H9 (cell line): ENCODE results near the gene ASIC3. TPM values are rescaled to one million over a fixed set of nuclear protein-coding genes. Genes with fewer than 3 reads are reported as not detected.

Experiments
- DNase-seq: peaks from one replicate; pipeline ENCODE4 v3.0.0-alpha.2; 2017
- H2AFZ ChIP-seq: one replicate; pipeline ENCODE4 v1.6.1; 2013; ENCODE audit warnings: mild to moderate bottlenecking, low read length, control low read depth, moderate library complexity
- H2AK5ac ChIP-seq: 2 replicates; pipeline ENCODE4 v1.6.1; 2013; ENCODE audit warnings: low read length, control low read depth, mixed read lengths; ENCODE audit not compliant: insufficient read length
- H2BK120ac ChIP-seq: one replicate; pipeline ENCODE4 v1.6.1; 2013; ENCODE audit warnings: low read depth, mild to moderate bottlenecking, low read length, control low read depth, inconsistent platforms; ENCODE audit not compliant: poor library complexity, severe bottlenecking
- H2BK12ac ChIP-seq: 2 replicates; pipeline ENCODE4 v1.6.1; 2013; ENCODE audit warnings: low read length, control low read depth, mixed read lengths, low read depth; ENCODE audit not compliant: insufficient read length
- H2BK15ac ChIP-seq: 2 replicates; pipeline ENCODE4 v1.6.1; 2013; ENCODE audit warnings: low read depth, low read length, control low read depth
- H2BK20ac ChIP-seq: one replicate; pipeline ENCODE4 v1.6.1; 2013; ENCODE audit warnings: low read depth, mild to moderate bottlenecking, low read length, control low read depth, inconsistent platforms; ENCODE audit not compliant: poor library complexity, severe bottlenecking
- H2BK5ac ChIP-seq: 2 replicates; pipeline ENCODE4 v1.6.1; 2013; ENCODE audit warnings: low read length, control low read depth, mixed read lengths; ENCODE audit not compliant: insufficient read length
- H3K14ac ChIP-seq: 2 replicates; pipeline ENCODE4 v1.6.1; 2013; ENCODE audit warnings: low read length, control low read depth; ENCODE audit not compliant: insufficient read depth
- H3K18ac ChIP-seq: 2 replicates; pipeline ENCODE4 v1.6.1; 2013; ENCODE audit warnings: low read depth, mild to moderate bottlenecking, mixed read lengths, low read length, control low read depth; ENCODE audit not compliant: insufficient read length
- H3K23ac ChIP-seq: 2 replicates; pipeline ENCODE4 v1.6.1; 2013; ENCODE audit warnings: low read length, control low read depth, mixed read lengths, low read depth; ENCODE audit not compliant: insufficient read length
- H3K23me2 ChIP-seq: 2 replicates; pipeline ENCODE4 v1.6.1; 2013; ENCODE audit warnings: low read depth, mild to moderate bottlenecking, mixed read lengths, low read length, control low read depth; ENCODE audit not compliant: insufficient read length, poor library complexity, severe bottlenecking
- H3K27ac ChIP-seq: 2 replicates; pipeline ENCODE4 v1.5.1; 2013; ENCODE audit warnings: low read length, control low read depth, mixed read lengths, low read depth; ENCODE audit not compliant: insufficient read length
- H3K27me3 ChIP-seq: 2 replicates; pipeline ENCODE4 v1.6.1; 2013; ENCODE audit warnings: low read length, control low read depth, inconsistent platforms; ENCODE audit not compliant: insufficient read depth
- H3K4ac ChIP-seq: 2 replicates; pipeline ENCODE4 v1.6.1; 2013; ENCODE audit warnings: low read depth, mild to moderate bottlenecking, control low read depth, inconsistent platforms, low read length, moderate library complexity
- H3K4me1 ChIP-seq: 2 replicates; pipeline ENCODE4 v1.6.1; 2013; ENCODE audit warnings: low read length, control low read depth, inconsistent platforms; ENCODE audit not compliant: insufficient read depth
- H3K4me2 ChIP-seq: 2 replicates; pipeline ENCODE4 v1.6.1; 2013; ENCODE audit warnings: low read length, control low read depth, mixed read lengths; ENCODE audit not compliant: insufficient read length, insufficient read depth
- H3K56ac ChIP-seq: 2 replicates; pipeline ENCODE4 v1.6.1; 2013; ENCODE audit warnings: low read depth, mild to moderate bottlenecking, mixed read lengths, low read length, control low read depth; ENCODE audit not compliant: insufficient read length
- H3K79me1 ChIP-seq: 2 replicates; pipeline ENCODE4 v1.6.1; 2013; ENCODE audit warnings: low read depth, mild to moderate bottlenecking, moderate library complexity, low read length, control low read depth, inconsistent platforms; ENCODE audit not compliant: insufficient read depth, poor library complexity, severe bottlenecking
- H3K79me2 ChIP-seq: 2 replicates; pipeline ENCODE4 v1.6.1; 2013; ENCODE audit warnings: low read length, control low read depth, inconsistent platforms; ENCODE audit not compliant: insufficient read depth
- H3K9ac ChIP-seq: 2 replicates; pipeline ENCODE4 v1.6.1; 2013; ENCODE audit warnings: low read length, control low read depth, mixed read lengths; ENCODE audit not compliant: insufficient read length; ENCODE audit errors: extremely low read depth
- H3K9me3 ChIP-seq: one replicate; pipeline ENCODE4 v1.6.1; 2013; ENCODE audit warnings: low read depth, low read length, inconsistent platforms; ENCODE audit not compliant: control insufficient read depth
- H3T11ph ChIP-seq: one replicate; pipeline ENCODE4 v1.6.1; 2013; ENCODE audit warnings: mild to moderate bottlenecking, low read length, control low read depth, inconsistent platforms
- H4K20me1 ChIP-seq: one replicate; pipeline ENCODE4 v1.6.1; 2013; ENCODE audit not compliant: control insufficient read depth, insufficient read length, insufficient read depth
- H4K5ac ChIP-seq: 2 replicates; pipeline ENCODE4 v1.6.1; 2013; ENCODE audit warnings: low read depth, mild to moderate bottlenecking, mixed read lengths, low read length, control low read depth; ENCODE audit not compliant: insufficient read length
- H4K8ac ChIP-seq: replicated peaks from 2 replicates; pipeline ENCODE4 v1.6.1; 2013; ENCODE audit warnings: low read length, control low read depth, mixed read lengths, low read depth; ENCODE audit not compliant: insufficient read length
- H4K91ac ChIP-seq: 2 replicates; pipeline ENCODE4 v1.6.1; 2013; ENCODE audit warnings: low read depth, mild to moderate bottlenecking, moderate library complexity, mixed read lengths, low read length, control low read depth; ENCODE audit not compliant: insufficient read length
- H3K27ac Mint-ChIP-seq, 3 experiments: 2 replicates in 2 of 3; 3 replicates in 1 of 3; pipeline ENCODE4 v1.8.0; 2020 to 2021; ENCODE audit warnings: mixed read lengths in 3 of 3, mild to moderate bottlenecking in 1 of 3, moderate library complexity in 1 of 3
- H3K27me3 Mint-ChIP-seq: 2 replicates; pipeline ENCODE4 v1.8.0; 2021; ENCODE audit warnings: low read depth, mild to moderate bottlenecking, moderate library complexity, mixed read lengths
- H3K36me3 Mint-ChIP-seq, 3 experiments: 2 replicates in 2 of 3; 3 replicates in 1 of 3; pipeline ENCODE4 v1.8.0; 2020 to 2021; ENCODE audit warnings: low read depth in 3 of 3, mixed read lengths in 3 of 3; ENCODE audit not compliant: insufficient read depth in 1 of 3
- H3K4me1 Mint-ChIP-seq, 2 experiments: 2 replicates each; pipeline ENCODE4 v1.8.0; 2020; ENCODE audit warnings: mixed read lengths in 2 of 2
- H3K4me3 Mint-ChIP-seq, 2 experiments: 2 replicates in 1 of 2; 3 replicates in 1 of 2; pipeline ENCODE4 v1.8.0; 2020 to 2021; ENCODE audit warnings: mild to moderate bottlenecking in 2 of 2, mixed read lengths in 2 of 2, moderate library complexity in 1 of 2
- H3K9me3 Mint-ChIP-seq, 2 experiments: 2 replicates in 1 of 2; 3 replicates in 1 of 2; pipeline ENCODE4 v1.8.0; 2020; ENCODE audit warnings: mild to moderate bottlenecking in 2 of 2, mixed read lengths in 2 of 2, moderate library complexity in 1 of 2
- WGBS: extraction: QIAGEN DNeasy Blood & Tissue Kit; methylation state at CpG from one replicate; pipeline ENCODE4 v1.1.7; 2013; ENCODE audit warnings: missing lambda C conversion rate, low lambda C conversion rate, mixed read lengths; ENCODE audit not compliant: insufficient read length; ENCODE audit errors: extremely low coverage; 5-methylcytosine and 5-hydroxymethylcytosine counted together
- total RNA-seq: library from RNA; stranded (reverse); gene quantifications from 2 replicates; pipeline ENCODE4 v1.2.1, GENCODE V29; 2021
- TF ChIP-seq, protein P1 (sequence below): fragments of 200-600 bp; sonication (generic); conservative IDR thresholded peaks from 3 replicates; pipeline ENCODE4 v1.8.0; 2021; ENCODE audit warnings: antibody characterized with exemption, mild to moderate bottlenecking

ASIC3 gene
- total RNA-seq, 1 experiment from 2014 or later: 1.7 TPM

DNA sequence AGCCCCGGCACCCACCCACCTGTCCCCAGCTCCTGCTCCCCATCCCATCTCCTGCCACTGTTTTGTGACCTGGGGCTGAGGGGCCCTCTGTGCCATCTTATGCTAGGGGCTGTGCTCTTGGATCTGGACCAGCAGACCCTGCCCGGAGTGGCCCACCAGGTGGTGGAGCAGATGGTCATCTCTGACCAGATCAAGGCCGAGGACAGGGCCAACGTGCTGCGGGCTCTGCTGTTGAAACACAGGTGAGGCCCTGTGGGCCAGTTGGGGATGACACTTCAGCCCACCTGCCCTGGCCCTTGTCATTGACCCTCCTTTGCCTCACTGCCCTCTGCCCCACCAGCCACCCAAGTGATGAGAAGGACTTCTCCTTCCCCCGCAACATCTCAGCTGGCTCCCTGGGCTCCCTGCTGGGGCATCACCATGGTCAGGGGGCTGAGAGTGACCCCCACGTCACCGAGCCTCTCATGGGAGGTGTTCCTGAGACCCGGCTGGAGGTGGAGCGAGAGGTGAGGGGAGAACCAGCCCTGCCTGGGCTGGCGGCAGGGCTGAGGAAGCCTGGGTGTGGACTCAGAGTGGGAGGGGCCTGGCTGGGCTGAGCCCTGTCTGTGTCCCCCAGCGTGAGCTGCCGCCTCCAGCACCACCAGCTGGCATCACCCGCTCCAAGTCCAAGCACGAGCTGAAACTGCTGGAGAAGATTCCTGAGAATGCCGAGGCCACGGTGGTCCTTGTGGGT, 21.7 kb downstream of the ASIC3 start:
- Histone ChIP-seq H3K23me2 (no peaks in the 10 kb centered on the region), H3K9ac (no peak overlapping the region), H3K79me2 (no peaks in the 10 kb centered on the region), H4K5ac (no peak overlapping the region), H3K27me3 (no peaks in the 10 kb centered on the region), H4K8ac (no peak overlapping the region), H4K91ac (no peak overlapping the region), H3K27ac (no peak overlapping the region), H3K4ac (no peak overlapping the region), H3T11ph (no peak overlapping the region), H2BK5ac (no peak overlapping the region), H3K14ac (no peak overlapping the region), H2AK5ac (no peak overlapping the region), H2BK15ac (no peak overlapping the region), H3K23ac (no peak overlapping the region), H3K4me1 (no peaks in the 10 kb centered on the region; the same call in 1 of the 2 replicates), H3K79me1 (no peaks in the 10 kb centered on the region), H2AFZ (no peak overlapping the region), H3K4me2 (no peak overlapping the region), H3K9me3 (no peaks in the 10 kb centered on the region), H2BK120ac (no peak overlapping the region), H4K20me1 (no peaks in the 10 kb centered on the region), H2BK12ac (no peak overlapping the region), H2BK20ac (no peak overlapping the region), H3K56ac (no peak overlapping the region), H3K18ac (no peak overlapping the region)
- no peaks in the 10 kb centered on the region; a peak in 1 of 5 replicates for H3K9me3 Mint-ChIP-seq
- peaks cover 11% of the 10 kb centered on the region in 2 experiments for H3K4me1 Mint-ChIP-seq
- TF ChIP-seq, protein P1, sequence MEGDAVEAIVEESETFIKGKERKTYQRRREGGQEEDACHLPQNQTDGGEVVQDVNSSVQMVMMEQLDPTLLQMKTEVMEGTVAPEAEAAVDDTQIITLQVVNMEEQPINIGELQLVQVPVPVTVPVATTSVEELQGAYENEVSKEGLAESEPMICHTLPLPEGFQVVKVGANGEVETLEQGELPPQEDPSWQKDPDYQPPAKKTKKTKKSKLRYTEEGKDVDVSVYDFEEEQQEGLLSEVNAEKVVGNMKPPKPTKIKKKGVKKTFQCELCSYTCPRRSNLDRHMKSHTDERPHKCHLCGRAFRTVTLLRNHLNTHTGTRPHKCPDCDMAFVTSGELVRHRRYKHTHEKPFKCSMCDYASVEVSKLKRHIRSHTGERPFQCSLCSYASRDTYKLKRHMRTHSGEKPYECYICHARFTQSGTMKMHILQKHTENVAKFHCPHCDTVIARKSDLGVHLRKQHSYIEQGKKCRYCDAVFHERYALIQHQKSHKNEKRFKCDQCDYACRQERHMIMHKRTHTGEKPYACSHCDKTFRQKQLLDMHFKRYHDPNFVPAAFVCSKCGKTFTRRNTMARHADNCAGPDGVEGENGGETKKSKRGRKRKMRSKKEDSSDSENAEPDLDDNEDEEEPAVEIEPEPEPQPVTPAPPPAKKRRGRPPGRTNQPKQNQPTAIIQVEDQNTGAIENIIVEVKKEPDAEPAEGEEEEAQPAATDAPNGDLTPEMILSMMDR: no peak
- H3K27me3 Mint-ChIP-seq: no peaks in the 10 kb centered on the region
- DNase-seq: no peak
- H3K4me3 Mint-ChIP-seq: no peak overlapping the region
- H3K36me3 Mint-ChIP-seq: peaks cover 44 to 73% (median 68%) of the 10 kb centered on the region in 3 experiments; a peak in 6 of 7 replicates
- peak overlapping the region in 1 of 3 experiments; percentile 70; a peak in 1 of 7 replicates for H3K27ac Mint-ChIP-seq
- no CpG with 5 or more reads among the region's 17 CpGs for WGBS
